Thyroid gland (tissue), 4 donors: ENCODE results near the gene C3AR1. TPM values are rescaled to one million over a fixed set of nuclear protein-coding genes. Genes with fewer than 3 reads are reported as not detected.
A peak's percentile ranks its signal among the peaks of the same experiment; 100 is the strongest.
"Not testable (repeated sequence)": the region's sequence is repeated elsewhere in the genome, so short reads cannot be mapped to it uniquely, and the experiment has no call there.

ENCODE experiments used
- DNase-seq, 2 donors: peaks; one replicate each; pipeline ENCODE4 v3.0.0-alpha.2; 2019
- H3K27ac ChIP-seq, 3 donors: fragments of 200-600 bp; sonication (generic); 1 replicate in 2 of 3; 2 replicates in 1 of 3; pipeline ENCODE4 v1.5.1; 2016 to 2019; ENCODE audit warnings: mild to moderate bottlenecking in 1 of 3, moderate library complexity in 1 of 3
- H3K27me3 ChIP-seq: fragments of 200-600 bp; sonication (generic); one replicate; pipeline ENCODE4 v1.5.1; 2019
- H3K36me3 ChIP-seq, 2 donors: fragments of 200-600 bp; sonication (generic); one replicate each; pipeline ENCODE4 v1.5.1; 2016 to 2019
- H3K4me1 ChIP-seq, 2 donors: fragments of 200-600 bp; sonication (generic); one replicate each; pipeline ENCODE4 v1.5.1; 2017 to 2019
- H3K4me3 ChIP-seq, 3 donors: fragments of 200-600 bp; sonication (generic); replicated peaks in 1 of 3; 1 replicate in 2 of 3; 2 replicates in 1 of 3; pipeline ENCODE4 v1.5.1; 2016; ENCODE audit warnings: mild to moderate bottlenecking in 1 of 3
- H3K9me3 ChIP-seq: fragments of 200-600 bp; sonication (generic); one replicate; pipeline ENCODE4 v1.5.1; 2017
- POLR2A ChIP-seq, 2 donors: fragments of 450-650 bp; IDR thresholded peaks; one replicate each; pipeline ENCODE4 v1.6.1; 2017; ENCODE audit warnings: antibody characterized with exemption in 2 of 2, mild to moderate bottlenecking in 2 of 2, moderate library complexity in 1 of 2
- WGBS, 2 donors: methylation state at CpG; one replicate each; pipeline ENCODE4 v1.1.5; 2017; 5-methylcytosine and 5-hydroxymethylcytosine counted together
- intact Hi-C: fragments of 100-400 bp; cut with DNase I; formaldehyde crosslinking; loops from one replicate; pipeline ENCODE4 v1.15.1; 2023
- total RNA-seq, 4 donors: library from RNA; depleted of rRNA; stranded (reverse); fragments of >200 nt; gene quantifications; one replicate each; pipeline ENCODE4 v1.2.3, GENCODE V29; 2016
- TF ChIP-seq, protein P1 (sequence below), 6 experiments: fragments of 200-600 bp in 3 of 6; fragments of 450-650 bp in 3 of 6; sonication (generic) in 3 of 6; IDR thresholded peaks; one replicate each; pipeline ENCODE4 v1.5.1; 2016 to 2019; ENCODE audit warnings: antibody characterized with exemption in 6 of 6, mild to moderate bottlenecking in 2 of 6, inconsistent platforms in 1 of 6, moderate library complexity in 1 of 6

Gene C3AR1
- total RNA-seq, 4 donors from 2014 or later = 2.1 to 4.4 (median 2.9) TPM

DNA sequence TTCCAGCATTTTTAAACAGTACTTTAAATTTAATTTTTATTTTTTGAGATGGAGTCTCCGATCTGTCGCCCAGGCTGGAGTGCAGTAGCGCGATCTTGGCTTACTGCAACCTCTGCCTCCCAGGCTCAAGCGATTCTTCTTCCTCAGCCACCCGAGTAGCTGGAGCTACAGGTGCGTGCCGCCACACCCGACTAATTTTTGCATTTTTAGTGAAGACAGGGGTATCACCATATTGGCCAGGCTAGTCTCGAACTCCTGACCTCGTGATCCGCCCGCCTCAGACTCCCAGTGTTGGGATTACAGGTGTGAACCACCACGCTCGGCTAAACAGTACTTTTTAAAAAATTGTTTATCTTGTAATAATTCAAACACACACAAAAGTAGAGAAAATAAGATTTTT lies 37.9 kb downstream of the C3AR1 start:
- no peaks in the 10 kb centered on the region for H3K9me3 ChIP-seq
- DNase-seq = no peak

DNA sequence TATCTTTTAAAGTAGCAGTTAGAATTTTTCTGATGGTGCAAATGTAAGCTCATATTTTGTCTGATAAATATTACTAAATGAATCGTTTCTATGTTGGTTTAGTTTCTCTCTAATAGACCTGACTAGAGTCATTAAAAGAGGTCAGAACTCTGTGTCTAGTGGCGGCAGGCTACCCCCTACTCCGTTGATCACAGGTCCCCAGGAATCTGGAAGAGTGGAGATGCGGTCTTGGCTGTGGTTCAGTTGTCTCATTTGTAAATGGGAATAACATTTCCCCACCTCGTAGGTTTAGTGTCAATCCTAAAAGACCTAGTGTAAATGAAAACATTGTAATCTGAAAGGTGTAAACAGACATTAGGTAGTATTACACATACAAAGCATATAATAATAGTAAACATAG lies 38.3 kb downstream of the C3AR1 start:
- WGBS, 2 donors = 71 to 75% methylated on average over 5 of the region's 5 CpGs
- no peak for DNase-seq
- Histone ChIP-seq H3K36me3 (no peaks in the 10 kb centered on the region), H3K9me3 (no peaks in the 10 kb centered on the region), H3K4me1 (peaks cover 0 to 4% of the 10 kb centered on the region in 2 donors), H3K27ac (no peak overlapping the region), H3K27me3 (no peaks in the 10 kb centered on the region), H3K4me3 (no peak overlapping the region)
- intact Hi-C loops = no loop called here
- no peak for TF ChIP-seq POLR2A (IDR thresholded peaks at IDR 0.05)
- TF ChIP-seq, protein P1, sequence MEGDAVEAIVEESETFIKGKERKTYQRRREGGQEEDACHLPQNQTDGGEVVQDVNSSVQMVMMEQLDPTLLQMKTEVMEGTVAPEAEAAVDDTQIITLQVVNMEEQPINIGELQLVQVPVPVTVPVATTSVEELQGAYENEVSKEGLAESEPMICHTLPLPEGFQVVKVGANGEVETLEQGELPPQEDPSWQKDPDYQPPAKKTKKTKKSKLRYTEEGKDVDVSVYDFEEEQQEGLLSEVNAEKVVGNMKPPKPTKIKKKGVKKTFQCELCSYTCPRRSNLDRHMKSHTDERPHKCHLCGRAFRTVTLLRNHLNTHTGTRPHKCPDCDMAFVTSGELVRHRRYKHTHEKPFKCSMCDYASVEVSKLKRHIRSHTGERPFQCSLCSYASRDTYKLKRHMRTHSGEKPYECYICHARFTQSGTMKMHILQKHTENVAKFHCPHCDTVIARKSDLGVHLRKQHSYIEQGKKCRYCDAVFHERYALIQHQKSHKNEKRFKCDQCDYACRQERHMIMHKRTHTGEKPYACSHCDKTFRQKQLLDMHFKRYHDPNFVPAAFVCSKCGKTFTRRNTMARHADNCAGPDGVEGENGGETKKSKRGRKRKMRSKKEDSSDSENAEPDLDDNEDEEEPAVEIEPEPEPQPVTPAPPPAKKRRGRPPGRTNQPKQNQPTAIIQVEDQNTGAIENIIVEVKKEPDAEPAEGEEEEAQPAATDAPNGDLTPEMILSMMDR (IDR thresholded peaks at IDR 0.05) = no peak

More for the DNA sequence above, 37.9 kb downstream of the C3AR1 start:
- whole genome bisulfite sequencing, 2 donors = 96% methylated on average over 15 of the region's 15 CpGs
- intact Hi-C loops = no loop called here
- Histone ChIP-seq H3K36me3 (no peaks in the 10 kb centered on the region), H3K4me3 (no peak overlapping the region), H3K27me3 (no peaks in the 10 kb centered on the region), H3K27ac (no peak overlapping the region), H3K4me1 (peaks cover 0 to 4% of the 10 kb centered on the region in 2 donors)
- TF ChIP-seq, protein P1 (IDR thresholded peaks at IDR 0.05) = no peak
- TF ChIP-seq POLR2A (IDR thresholded peaks at IDR 0.05) = no peak

DNA sequence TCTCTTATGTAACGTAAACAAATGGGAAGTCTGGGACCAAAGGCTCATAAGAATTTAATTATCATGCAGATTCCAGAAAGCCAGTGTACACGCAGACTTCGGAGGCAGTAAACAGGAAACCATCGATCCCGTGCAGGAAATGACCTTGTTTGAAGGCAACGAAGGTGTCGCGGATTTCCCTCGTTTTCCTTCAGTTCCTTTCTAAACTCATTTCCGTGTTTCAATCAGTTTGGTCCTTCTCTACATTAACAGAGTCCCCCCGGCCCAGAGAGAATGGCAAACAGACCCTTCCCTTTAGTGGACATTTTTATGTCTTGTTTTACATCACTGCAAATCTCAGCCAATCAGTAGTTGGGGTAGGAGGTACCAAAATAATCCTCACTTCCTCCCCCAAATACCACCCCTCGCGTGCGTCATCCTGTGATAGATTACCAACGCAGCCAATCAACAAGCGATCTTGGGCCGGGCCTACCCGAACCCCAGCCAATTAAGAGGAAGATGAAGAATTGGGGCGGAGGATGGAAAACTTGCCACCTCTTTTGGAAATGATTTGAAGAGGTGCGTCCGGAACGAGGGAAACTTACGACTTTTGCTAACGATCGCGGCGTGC lies 39.8 kb downstream of the C3AR1 start:
- DNase-seq = peak; percentile 98

DNA sequence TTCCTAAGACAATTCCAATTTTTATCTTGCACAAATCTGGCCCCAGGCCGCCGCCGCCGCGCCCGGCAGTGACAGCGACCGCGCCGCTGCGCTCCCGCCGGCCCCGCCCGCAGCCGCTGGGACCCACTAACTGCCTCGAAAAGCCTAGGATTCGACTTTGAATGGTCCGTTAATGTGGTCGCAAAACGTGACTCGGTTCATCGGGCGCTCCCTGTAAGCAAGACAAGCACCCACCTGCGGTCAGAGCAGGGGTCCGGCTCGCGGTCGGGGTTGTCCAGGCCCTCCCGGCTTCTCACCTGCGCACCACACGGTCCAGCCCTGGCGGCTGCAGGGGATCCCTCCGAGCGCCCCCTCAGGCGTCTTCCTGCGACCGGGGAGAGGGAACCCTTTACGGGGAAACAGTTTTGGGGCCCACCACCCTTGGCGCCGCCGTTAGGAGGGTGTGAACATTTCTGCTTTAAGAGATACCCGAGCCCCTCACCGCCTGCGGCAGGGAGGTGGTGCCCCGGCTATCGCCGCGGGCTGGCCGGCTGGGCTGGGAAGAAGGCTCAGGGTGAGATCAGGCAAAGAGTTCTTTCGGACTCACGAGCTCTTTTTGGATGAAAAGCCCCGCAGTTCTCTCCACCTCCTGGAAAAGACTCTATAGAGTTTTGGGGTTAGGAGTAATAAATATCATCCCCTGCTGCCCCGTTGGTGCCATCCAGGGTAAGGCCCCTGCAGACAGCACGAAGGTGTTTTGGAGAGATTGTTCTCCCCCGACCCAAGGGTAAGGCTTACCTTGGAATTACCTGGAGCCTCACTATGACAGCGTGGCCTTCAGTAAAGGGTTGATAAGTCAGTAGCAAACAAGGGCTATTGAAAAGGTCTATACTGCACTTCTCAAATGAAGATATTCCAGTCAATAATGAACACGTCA lies 47.2 kb downstream of the C3AR1 start:
- intact Hi-C loops = no loop called here
- H3K27me3 ChIP-seq = no peaks in the 10 kb centered on the region
- peaks cover 0 to 10% of the 10 kb centered on the region in 2 donors for H3K4me1 ChIP-seq
- no peak overlapping the region for H3K27ac ChIP-seq
- TF ChIP-seq POLR2A (IDR thresholded peaks at IDR 0.05) = no peak
- TF ChIP-seq, protein P1 (IDR thresholded peaks at IDR 0.05) = no peak
- no peak for DNase-seq
- H3K4me3 ChIP-seq = peak overlapping the region in 1 of 3 donors; percentile 10
- no peaks in the 10 kb centered on the region for H3K9me3 ChIP-seq
- 5 to 6% methylated on average over 21 to 48 of the region's 58 CpGs for WGBS, 2 donors
- H3K36me3 ChIP-seq = no peaks in the 10 kb centered on the region

More for the DNA sequence above, 39.8 kb downstream of the C3AR1 start:
- TF ChIP-seq POLR2A (IDR thresholded peaks at IDR 0.05) = peak in 1 of 2 donors; percentile 74
- TF ChIP-seq, protein P1 (IDR thresholded peaks at IDR 0.05) = peak in 2 of 6 experiments; percentile 11 to 20
- H3K27me3 ChIP-seq = no peaks in the 10 kb centered on the region
- no peaks in the 10 kb centered on the region for H3K36me3 ChIP-seq
- H3K4me1 ChIP-seq = no peaks in the 10 kb centered on the region
- 0% methylated on average over 27 of the region's 27 CpGs for WGBS, 2 donors
- no peaks in the 10 kb centered on the region for H3K9me3 ChIP-seq
- intact Hi-C loops = no loop called here
- H3K27ac ChIP-seq = peak overlapping the region; percentile 99 to 100 (median 99)
- H3K4me3 ChIP-seq = peak overlapping the region; percentile 17 to 87 (median 64)

DNA sequence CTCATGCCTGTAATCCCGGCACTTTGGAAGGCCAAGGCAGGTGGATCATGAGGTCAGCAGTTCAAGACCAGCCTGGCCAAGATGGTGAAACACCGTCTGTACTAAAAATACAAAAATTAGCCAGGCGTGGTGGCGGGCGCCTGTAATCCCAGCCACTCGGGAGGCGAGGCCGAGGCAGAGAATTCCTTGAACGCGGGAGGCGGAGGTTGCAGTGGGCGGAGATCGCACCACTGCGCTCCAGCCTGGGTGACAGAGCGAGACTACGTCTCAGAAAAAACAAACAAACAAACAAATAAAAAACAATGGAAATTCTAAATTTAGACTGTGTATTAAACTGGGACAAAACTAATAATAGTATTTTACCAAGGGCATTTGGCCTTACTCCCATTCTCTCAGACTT lies 47.9 kb downstream of the C3AR1 start:
- H3K4me3 ChIP-seq, DNase-seq, H3K9me3 ChIP-seq, H3K4me1 ChIP-seq, H3K27me3 ChIP-seq, H3K27ac ChIP-seq, H3K36me3 ChIP-seq, intact Hi-C loops: not testable (repeated sequence)
- WGBS, 2 donors = 43 to 48% methylated on average over 16 of the region's 16 CpGs
